Activated naive CD4-positive, alpha-beta T cell treated with anti-CD3 and anti-CD28 coated beads, Interleukin-2, amount 50 U/mL, for 72 hours (primary cell): ENCODE data around the gene ZBTB21. TPM values are rescaled to one million over a fixed set of nuclear protein-coding genes. Genes with fewer than 3 reads are reported as not detected.

Source experiments
- ATAC-seq, 2 donors: fragments of 150-1000 bp; cut with Tn5 transposase; 2 replicates each; pipeline ENCODE4 v1.10.0; 2021; ENCODE audit warnings: mild to moderate bottlenecking in 2 of 2, moderate library complexity in 2 of 2
- DNase-seq, 2 donors: peaks; one replicate each; pipeline ENCODE4 v3.0.0; 2021 to 2022; ENCODE audit warnings: low spot score in 2 of 2
- H3K27ac Mint-ChIP-seq, 2 donors: one replicate each; pipeline ENCODE4 v1.8.0; 2022; ENCODE audit warnings: mild to moderate bottlenecking in 2 of 2, mixed read lengths in 2 of 2
- H3K36me3 Mint-ChIP-seq, 2 donors: one replicate each; pipeline ENCODE4 v1.8.0; 2022; ENCODE audit warnings: mixed read lengths in 2 of 2
- H3K9me3 Mint-ChIP-seq, 2 donors: one replicate each; pipeline ENCODE4 v1.8.0; 2022; ENCODE audit warnings: mixed read lengths in 2 of 2
- total RNA-seq, 2 donors: library from RNA; stranded (reverse); gene quantifications; one replicate each; pipeline ENCODE4 v1.2.3, GENCODE V29; 2022

Gene ZBTB21
- total RNA-seq, 2 donors from 2014 or later, result 28.6 to 61.0 TPM

DNA sequence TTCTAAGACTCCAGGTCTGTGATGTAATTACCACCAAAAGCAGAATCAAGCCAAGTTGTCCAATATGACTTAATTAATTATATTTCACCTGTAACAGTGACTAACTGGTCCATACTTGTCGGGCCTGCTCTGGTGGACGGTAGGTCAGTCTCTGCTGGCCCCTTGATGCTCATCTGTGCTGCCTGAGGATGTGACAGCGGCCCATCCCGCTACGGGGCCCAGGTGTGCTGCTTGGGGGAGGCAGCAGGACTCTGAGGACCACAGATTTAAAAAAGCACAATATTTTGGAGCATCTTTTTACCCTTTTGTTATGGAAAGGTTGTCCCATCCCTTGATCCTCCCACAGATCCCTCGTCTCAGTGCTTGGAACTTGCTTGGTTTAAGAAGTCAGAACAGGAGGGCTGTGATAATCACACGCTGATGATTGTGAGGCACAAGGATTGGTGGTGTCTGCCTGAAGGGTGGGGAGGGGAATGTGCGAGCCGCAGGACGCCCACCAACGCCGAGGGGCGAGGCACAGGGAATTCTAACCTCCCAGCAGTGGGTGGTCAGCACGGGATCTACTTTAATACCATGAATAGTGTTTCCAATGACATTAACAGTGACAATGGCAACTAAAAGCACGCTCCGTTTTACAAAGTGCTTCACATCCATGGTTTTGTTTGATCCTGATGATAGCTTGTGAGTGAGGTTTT is 33.2 kb upstream of the ZBTB21 start:
- ATAC-seq (no peak), DNase-seq (no peak)
- Mint-ChIP-seq H3K9me3 (no peaks in the 10 kb centered on the region), H3K27ac (no peak overlapping the region), H3K36me3 (no peaks in the 10 kb centered on the region)

DNA sequence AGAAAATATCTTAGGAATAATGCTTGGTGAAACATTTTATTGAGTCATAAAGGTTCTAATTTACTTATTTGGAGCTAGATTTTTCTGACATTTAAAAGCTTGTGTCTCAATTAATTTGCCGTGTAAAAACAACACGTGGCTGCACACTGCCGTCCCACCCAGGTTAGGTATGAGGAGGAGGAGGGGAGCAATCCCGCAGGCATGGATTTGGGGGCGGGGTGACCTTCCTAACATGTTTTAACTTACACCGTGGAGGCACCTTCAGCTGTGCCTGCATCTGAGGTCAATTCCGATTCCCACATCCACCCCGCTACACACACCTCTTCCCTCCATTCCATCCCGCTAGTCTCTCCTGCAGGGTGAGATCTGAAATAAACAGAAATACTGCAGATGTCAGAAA is 32.5 kb upstream of the ZBTB21 start:
- no peak overlapping the region for H3K27ac Mint-ChIP-seq
- DNase-seq, result no peak
- no peaks in the 10 kb centered on the region for H3K9me3 Mint-ChIP-seq
- no peaks in the 10 kb centered on the region for H3K36me3 Mint-ChIP-seq
- ATAC-seq, result no peak

- Mint-ChIP-seq H3K27ac (peak overlapping the region in 1 of 2 donors; percentile 57), H3K36me3 (no peaks in the 10 kb centered on the region), H3K9me3 (no peaks in the 10 kb centered on the region)
- DNase-seq (no peak), ATAC-seq (no peak)
Measured at GRCh38 chr21:42041711-42042110, 31.6 kb upstream of the ZBTB21 start.

GRCh38 chr21:42041246-42041645 is 31.1 kb upstream of the ZBTB21 start:
- H3K36me3 Mint-ChIP-seq, result no peaks in the 10 kb centered on the region
- peak in 1 of 2 donors; percentile 26 for ATAC-seq
- DNase-seq, result no peak
- H3K27ac Mint-ChIP-seq, result peak overlapping the region in 1 of 2 donors; percentile 57
- no peaks in the 10 kb centered on the region for H3K9me3 Mint-ChIP-seq

DNA sequence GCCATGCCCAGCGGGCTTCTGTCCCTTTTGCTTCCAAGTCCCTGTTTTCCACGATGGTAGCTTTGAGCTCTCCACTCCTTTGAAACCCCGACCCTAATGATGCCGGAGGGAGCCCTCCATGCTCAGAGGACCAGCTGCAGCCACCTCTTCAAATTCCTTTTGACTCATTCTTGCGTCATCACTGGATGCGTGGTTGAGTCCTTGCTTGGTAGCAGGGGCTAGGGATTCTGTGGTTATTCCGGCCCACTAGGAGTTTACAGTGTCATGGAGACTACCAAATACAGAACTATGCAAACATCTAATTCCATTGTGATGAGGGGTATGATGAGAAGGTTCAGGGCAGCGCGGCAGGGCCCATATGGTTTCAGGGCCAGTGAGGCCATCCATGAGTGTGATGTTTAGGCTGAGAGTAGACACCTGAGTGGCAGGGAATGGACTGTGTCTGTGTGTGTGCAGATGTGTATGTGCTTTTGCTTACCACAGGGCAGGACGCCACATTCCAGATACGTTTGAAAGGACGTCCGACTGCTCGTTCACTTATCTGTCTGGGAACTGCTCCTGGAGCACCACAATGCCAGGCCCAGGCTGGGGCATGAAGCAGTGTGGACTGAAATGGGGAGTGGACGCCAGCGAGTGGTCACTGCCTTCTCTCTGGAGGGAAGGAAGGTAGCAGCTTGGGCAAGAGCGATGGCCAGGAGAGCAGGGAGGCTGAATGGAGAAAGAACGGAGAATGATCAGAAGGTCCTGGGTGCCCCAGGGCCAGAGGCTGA is 30.4 kb upstream of the ZBTB21 start:
- ATAC-seq, result no peak
- Mint-ChIP-seq H3K36me3 (no peaks in the 10 kb centered on the region), H3K9me3 (no peaks in the 10 kb centered on the region), H3K27ac (peak overlapping the region in 1 of 2 donors; percentile 57)
- DNase-seq, result no peak

DNA sequence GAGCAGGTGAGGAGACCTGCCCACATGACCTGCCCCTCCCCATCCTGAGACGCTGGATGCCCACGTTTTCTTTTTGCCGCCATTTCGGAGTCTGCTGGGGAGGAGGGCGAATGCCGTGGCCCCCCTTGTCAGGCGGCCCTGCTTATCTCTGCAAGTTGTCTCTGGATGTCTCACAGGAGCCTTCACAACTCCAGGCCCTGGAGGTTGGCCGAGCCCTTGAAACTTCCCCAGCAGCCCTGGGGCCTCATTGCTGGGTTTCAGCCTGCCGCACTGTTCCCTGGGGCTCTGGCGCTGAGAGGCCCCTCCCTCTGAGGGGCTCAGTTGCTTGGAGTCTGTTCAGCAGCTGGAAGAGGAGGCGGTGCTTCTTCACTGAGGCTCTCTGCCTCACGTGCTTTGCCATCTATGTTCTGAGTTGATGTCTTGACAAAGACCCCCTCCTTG is 29.8 kb upstream of the ZBTB21 start:
- DNase-seq (no peak), ATAC-seq (no peak)
- H3K27ac Mint-ChIP-seq, result no peak overlapping the region
- no peaks in the 10 kb centered on the region for H3K36me3 Mint-ChIP-seq
- H3K9me3 Mint-ChIP-seq, result no peaks in the 10 kb centered on the region

DNA sequence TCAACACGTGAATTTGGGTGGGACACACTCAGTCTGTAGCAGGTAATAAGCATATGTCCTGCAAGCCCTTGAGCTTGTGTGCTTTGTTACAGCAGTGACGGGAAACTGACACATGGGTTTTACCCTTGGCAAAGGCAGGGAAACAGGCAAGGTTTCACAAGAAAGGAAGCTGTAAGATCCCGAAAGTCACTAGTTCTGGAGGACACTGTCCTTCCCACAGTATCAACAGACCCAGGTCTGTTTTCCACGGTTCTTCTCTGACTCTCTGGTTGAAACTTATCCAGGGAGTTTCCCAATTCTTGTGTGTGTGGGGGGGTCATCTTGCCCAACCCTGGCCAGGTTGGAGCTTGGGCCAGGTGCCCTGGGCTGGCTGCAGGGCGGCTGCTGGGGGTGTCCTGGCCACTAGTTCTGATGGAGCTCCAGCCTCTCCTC is 29.3 kb upstream of the ZBTB21 start:
- Mint-ChIP-seq H3K36me3 (no peaks in the 10 kb centered on the region), H3K9me3 (no peaks in the 10 kb centered on the region), H3K27ac (no peak overlapping the region)
- ATAC-seq (no peak), DNase-seq (no peak)

GRCh38 chr21:42038826-42039425 is 28.8 kb upstream of the ZBTB21 start:
- Mint-ChIP-seq H3K9me3 (no peaks in the 10 kb centered on the region), H3K27ac (peak overlapping the region; percentile 5 to 45), H3K36me3 (no peaks in the 10 kb centered on the region)
- ATAC-seq (no peak), DNase-seq (no peak)

- no peaks in the 10 kb centered on the region for H3K36me3 Mint-ChIP-seq
- no peak for ATAC-seq
- DNase-seq, result no peak
- H3K27ac Mint-ChIP-seq, result peak overlapping the region; percentile 5 to 45
- H3K9me3 Mint-ChIP-seq, result no peaks in the 10 kb centered on the region
Measured at GRCh38 chr21:42038393-42038792, 28.2 kb upstream of the ZBTB21 start.

GRCh38 chr21:42037943-42038342 is 27.8 kb upstream of the ZBTB21 start:
- DNase-seq (no peak), ATAC-seq (no peak)
- no peaks in the 10 kb centered on the region for H3K36me3 Mint-ChIP-seq
- H3K27ac Mint-ChIP-seq, result no peak overlapping the region
- no peaks in the 10 kb centered on the region for H3K9me3 Mint-ChIP-seq

- Mint-ChIP-seq H3K36me3 (no peaks in the 10 kb centered on the region), H3K27ac (no peak overlapping the region), H3K9me3 (no peaks in the 10 kb centered on the region)
- DNase-seq (no peak), ATAC-seq (no peak)
Measured at GRCh38 chr21:42037516-42037915, 27.4 kb upstream of the ZBTB21 start.

DNA sequence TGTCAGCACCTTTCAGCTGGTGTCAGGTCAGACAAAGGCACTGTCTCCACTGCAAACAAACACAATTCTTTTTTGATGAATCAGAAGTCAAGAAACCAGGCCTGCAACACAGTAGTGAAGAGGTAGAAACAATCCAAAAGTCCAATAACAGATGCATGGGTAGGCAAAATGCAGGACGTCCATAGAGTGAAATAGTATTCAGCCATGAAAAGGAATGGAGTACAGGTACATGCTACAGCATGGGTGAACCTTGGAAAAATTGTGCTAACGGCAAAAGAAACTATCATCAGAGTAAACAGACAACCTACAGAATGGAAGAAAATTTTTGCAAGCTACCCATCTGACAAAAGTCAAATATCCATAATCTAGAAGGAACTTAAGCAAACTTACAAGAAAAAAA is 26.2 kb upstream of the ZBTB21 start:
- Mint-ChIP-seq H3K27ac (no peak overlapping the region), H3K36me3 (no peaks in the 10 kb centered on the region), H3K9me3 (no peaks in the 10 kb centered on the region)
- no peak for ATAC-seq
- no peak for DNase-seq

GRCh38 chr21:42032968-42033367 is 22.8 kb upstream of the ZBTB21 start:
- ATAC-seq (no peak), DNase-seq (no peak)
- no peaks in the 10 kb centered on the region for H3K9me3 Mint-ChIP-seq
- H3K27ac Mint-ChIP-seq, result no peak overlapping the region
- H3K36me3 Mint-ChIP-seq, result no peaks in the 10 kb centered on the region

DNA sequence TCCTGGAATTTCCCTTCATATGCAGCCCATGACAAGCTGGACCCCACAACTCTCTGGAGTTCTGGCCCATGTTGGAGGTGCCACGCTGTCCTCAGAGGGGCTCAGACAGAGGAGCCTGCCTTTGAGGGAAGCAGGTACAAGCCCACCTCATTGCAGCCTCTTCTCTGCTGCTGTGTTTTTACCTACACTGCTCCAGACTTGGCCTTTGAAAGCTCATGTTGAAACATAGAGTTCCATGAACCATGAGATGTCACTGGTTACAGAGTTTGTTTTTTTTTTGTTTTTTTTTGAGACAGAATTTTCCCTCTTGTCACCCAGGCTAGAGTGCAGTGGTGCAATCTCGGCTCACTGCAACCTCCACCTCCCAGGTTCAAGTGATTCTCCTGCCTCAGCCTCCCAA is 22.1 kb upstream of the ZBTB21 start:
- DNase-seq (no peak), ATAC-seq (no peak)
- H3K27ac Mint-ChIP-seq, result no peak overlapping the region
- H3K9me3 Mint-ChIP-seq, result no peaks in the 10 kb centered on the region
- no peaks in the 10 kb centered on the region for H3K36me3 Mint-ChIP-seq

DNA sequence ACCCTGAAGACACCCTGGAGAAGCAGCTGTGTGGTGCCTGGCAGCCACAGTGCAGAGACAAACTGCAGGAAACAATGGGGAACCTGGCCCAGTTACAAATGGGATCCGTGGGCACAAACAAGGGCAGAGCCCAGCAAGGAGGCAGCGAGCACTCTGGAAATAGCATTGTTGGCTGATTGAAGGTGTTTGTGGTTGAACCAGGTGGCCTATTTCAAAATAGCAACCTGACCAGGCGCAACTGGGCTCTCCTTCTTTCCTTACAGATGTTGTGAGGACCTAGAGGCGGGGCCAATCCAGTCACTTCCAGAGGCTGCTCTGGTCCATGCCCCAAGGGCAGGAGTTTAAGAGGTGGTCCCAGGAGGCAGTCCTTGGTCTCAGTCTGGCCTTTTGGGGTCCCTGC is 21.7 kb upstream of the ZBTB21 start:
- Mint-ChIP-seq H3K9me3 (no peaks in the 10 kb centered on the region), H3K27ac (no peak overlapping the region), H3K36me3 (no peaks in the 10 kb centered on the region)
- DNase-seq, result no peak
- ATAC-seq, result no peak

DNA sequence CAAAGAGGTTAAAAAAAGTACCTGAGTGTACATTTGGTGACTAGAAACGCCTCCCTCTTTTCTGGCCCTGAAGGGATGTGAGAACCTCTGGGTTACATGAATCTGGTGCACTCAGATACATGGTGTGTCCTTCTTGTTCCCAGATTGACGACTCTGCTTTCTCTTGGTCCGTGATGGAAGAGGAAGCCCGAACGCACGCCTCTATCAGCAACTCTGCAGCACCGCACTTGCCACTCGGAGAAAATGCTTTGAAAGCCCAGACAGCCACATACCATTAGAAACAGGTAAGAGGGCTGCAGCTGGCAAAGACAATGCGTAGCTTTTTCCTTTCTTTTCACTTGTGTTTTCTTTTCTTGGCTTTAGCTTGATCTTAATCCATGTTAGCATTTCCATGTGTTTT is 21.1 kb upstream of the ZBTB21 start:
- ATAC-seq (no peak), DNase-seq (no peak)
- no peaks in the 10 kb centered on the region for H3K9me3 Mint-ChIP-seq
- no peaks in the 10 kb centered on the region for H3K36me3 Mint-ChIP-seq
- H3K27ac Mint-ChIP-seq, result no peak overlapping the region

DNA sequence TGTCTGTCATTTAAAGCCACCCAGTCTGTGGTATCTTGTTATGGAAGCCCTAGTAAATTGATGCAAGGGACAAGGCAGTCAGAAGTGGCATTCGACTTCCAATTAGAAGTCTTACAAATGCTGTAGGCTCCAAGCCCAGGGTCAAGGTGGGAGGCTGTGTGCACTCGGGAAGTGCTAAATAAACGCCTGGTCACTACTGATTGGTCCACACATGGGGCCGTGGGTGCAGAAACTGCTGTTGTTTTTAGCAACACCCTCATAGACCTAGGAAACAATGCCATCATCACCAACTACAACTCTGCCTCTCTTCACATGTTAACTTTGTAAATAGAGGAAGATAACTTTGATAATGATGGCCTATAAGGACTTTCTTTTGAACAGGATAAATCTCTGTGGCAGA is 20.2 kb upstream of the ZBTB21 start:
- DNase-seq (no peak), ATAC-seq (no peak)
- Mint-ChIP-seq H3K36me3 (no peaks in the 10 kb centered on the region), H3K9me3 (no peaks in the 10 kb centered on the region), H3K27ac (no peak overlapping the region)
